ENCODE measurements around the gene ZNF12.

DNA sequence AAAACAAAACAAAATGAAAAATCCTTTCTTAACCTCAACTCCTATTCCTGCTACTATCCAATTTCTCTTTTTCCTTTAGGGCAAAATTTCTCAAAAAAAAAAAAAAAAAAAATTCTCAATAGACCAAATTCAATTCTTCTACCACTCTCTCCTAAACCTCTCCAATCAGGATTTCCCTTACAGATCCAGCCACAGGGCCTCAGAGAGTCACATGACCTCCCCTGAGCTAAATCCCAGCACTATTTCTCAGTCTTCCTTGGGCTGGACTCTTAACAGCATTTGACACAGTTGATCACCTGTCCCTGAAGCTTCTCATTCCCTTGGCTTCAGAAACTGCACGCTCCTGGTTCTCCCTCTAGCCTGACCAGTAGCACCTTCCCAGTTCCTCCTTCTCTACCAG, 4.9 kb downstream of the ZNF12 start:
- TF ChIP-seq, protein P1, sequence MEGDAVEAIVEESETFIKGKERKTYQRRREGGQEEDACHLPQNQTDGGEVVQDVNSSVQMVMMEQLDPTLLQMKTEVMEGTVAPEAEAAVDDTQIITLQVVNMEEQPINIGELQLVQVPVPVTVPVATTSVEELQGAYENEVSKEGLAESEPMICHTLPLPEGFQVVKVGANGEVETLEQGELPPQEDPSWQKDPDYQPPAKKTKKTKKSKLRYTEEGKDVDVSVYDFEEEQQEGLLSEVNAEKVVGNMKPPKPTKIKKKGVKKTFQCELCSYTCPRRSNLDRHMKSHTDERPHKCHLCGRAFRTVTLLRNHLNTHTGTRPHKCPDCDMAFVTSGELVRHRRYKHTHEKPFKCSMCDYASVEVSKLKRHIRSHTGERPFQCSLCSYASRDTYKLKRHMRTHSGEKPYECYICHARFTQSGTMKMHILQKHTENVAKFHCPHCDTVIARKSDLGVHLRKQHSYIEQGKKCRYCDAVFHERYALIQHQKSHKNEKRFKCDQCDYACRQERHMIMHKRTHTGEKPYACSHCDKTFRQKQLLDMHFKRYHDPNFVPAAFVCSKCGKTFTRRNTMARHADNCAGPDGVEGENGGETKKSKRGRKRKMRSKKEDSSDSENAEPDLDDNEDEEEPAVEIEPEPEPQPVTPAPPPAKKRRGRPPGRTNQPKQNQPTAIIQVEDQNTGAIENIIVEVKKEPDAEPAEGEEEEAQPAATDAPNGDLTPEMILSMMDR (IDR thresholded peaks at IDR 0.05 in 8 of 11, conservative IDR thresholded peaks at IDR 0.05 in 3 of 11) = no peak
- no peak for TF ChIP-seq POLR2A (IDR thresholded peaks at IDR 0.05)

Data from spleen (tissue), 7 donors.